Testis (tissue), 2 donors: ENCODE data around the gene YBEY.

ENCODE experiments used
- POLR2A ChIP-seq: fragments of 450-650 bp; IDR thresholded peaks from one replicate; pipeline ENCODE4 v1.6.1; 2017; ENCODE audit warnings: antibody characterized with exemption, mild to moderate bottlenecking, moderate library complexity
- TF ChIP-seq, protein P1 (sequence below), 3 experiments: fragments of 450-650 bp in 2 of 3; fragments of 200-600 bp in 1 of 3; sonication (generic) in 1 of 3; IDR thresholded peaks; one replicate each; pipeline ENCODE4 v1.5.1; 2016 to 2019; ENCODE audit warnings: antibody characterized with exemption in 3 of 3, mild to moderate bottlenecking in 2 of 3, moderate library complexity in 1 of 3

DNA sequence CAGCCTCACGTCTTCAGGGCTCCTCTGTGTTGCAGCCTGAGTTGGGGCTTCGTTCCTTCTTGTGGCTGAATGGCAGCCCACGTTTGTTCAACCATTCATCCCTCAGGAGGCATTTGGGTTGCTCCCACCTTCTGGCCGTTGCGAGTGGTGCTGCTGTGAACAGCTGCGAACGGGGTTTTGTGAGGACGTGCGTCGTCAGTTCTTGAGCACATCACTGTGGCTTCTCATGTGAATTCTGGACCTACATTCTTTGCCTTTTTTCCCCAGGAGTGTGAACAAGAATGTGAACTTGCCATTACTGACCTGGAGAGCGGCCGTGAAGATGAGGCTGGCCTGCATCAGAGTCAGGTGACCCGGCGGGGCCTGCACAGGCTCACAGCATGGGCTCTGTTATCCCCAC is 59.7 kb downstream of the YBEY start:
- TF ChIP-seq, protein P1, sequence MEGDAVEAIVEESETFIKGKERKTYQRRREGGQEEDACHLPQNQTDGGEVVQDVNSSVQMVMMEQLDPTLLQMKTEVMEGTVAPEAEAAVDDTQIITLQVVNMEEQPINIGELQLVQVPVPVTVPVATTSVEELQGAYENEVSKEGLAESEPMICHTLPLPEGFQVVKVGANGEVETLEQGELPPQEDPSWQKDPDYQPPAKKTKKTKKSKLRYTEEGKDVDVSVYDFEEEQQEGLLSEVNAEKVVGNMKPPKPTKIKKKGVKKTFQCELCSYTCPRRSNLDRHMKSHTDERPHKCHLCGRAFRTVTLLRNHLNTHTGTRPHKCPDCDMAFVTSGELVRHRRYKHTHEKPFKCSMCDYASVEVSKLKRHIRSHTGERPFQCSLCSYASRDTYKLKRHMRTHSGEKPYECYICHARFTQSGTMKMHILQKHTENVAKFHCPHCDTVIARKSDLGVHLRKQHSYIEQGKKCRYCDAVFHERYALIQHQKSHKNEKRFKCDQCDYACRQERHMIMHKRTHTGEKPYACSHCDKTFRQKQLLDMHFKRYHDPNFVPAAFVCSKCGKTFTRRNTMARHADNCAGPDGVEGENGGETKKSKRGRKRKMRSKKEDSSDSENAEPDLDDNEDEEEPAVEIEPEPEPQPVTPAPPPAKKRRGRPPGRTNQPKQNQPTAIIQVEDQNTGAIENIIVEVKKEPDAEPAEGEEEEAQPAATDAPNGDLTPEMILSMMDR (IDR thresholded peaks at IDR 0.05): no peak
- TF ChIP-seq POLR2A: no peak
